SKM-1 (cell line): ENCODE results near the gene DNAH6.

Source experiments
- DNase-seq: peaks from one replicate; lab custom pipeline; 2025; ENCODE audit not compliant: unreplicated experiment; lab: John Stamatoyannopoulos, UW

DNAH6 gene

DNA sequence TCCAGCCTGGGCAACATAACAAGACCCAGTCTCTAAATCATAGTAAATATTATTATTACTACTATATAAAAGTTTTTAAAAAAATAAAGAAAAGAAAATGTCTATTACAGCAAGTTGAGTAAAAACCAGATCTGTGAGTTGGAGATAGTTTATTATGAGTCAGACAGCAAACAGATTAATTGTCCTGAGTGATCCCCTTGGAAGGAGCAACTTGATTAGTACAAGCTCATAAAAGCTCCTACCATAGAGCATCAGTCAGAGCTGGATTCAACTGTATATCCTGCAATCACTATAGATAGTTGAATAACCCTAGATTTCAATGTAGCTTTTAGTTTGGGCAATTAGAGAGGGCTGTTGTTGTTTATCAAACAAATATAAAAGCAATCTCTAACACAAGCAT lies 280.5 kb downstream of the DNAH6 start:
- no peak for DNase-seq

DNA sequence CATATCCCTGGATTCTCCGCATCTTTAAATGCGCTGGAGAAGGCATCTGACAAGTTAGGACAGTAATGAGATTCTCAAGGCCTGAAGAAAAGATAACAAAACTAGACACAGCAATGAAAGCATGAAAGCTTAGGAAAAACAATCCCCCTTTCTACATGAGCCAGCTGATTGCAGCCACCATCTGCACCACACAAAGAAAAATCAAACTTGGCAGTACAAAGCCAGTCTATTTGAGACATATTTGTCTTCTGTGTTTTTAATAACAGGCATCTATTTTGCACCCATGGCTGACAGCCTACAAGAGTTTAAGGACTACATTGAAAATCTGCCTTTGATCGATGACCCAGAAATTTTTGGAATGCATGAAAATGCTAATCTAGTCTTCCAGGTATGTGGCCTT lies 281.0 kb downstream of the DNAH6 start:
- DNase-seq, result no peak

DNA sequence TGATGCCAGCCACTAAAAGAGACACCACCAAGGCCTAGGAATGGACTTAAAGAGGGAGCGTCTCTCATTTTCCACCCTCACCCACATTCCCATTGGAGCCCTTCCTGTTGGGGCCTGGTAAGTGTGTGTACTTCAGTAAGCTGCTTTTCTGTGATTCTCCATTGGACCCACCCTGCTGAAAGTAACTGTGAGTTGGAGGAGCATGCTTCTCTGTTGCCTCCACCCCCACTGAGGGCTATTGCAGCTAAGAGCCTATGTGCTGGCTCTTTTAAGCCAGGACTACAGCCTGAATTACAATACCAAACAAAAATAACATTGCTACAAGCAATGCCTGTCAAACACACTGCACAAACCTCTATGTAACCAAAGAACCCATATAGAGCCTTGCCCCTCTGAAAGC lies 283.5 kb downstream of the DNAH6 start:
- no peak for DNase-seq

DNA sequence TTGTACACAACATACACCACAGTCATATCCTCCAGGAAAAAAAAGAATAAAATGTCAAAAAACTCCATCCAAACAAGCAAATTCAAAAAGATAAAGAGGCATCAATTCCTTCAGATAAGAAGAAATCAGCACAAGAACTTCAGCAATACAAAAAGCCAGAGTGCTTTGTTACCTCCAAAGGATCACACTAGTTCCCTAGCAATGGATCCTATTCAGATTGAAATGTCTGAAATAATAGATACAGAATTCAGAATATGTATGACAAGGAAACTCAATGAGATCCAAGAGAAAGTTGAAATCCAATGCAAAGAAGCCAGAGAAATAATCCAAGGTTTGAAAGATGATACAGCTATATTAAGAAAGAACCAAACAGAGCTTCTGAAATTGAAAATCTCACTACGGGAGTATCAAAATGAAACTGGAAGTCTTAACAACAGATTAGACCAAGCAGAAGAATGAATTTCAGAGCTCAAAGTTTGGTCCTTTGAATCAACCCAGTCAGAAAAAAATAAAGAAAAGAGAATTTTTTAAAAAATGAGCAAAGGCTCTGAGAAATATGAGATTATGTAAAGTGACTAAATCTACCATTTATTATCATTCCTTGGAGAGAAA lies 284.0 kb downstream of the DNAH6 start:
- no peak for DNase-seq

DNA sequence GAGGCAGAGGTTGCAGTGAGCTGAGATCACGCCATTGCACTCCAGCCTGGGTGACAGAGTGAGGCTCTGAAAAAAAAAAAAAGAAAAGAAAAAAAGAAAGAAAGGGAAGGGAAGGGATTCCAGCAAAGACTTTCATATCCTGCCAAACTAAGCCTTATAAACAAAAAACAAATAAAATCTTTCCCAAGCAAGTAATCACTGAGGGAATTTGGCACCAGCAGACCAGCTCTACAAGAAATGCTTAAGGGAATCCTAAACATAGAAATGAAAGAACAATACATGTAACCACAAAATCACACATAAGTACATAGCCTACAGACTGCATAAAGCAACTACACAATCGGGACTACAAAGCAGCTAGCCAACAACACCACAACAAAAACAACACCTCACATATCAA lies 285.5 kb downstream of the DNAH6 start:
- DNase-seq, result no peak

DNA sequence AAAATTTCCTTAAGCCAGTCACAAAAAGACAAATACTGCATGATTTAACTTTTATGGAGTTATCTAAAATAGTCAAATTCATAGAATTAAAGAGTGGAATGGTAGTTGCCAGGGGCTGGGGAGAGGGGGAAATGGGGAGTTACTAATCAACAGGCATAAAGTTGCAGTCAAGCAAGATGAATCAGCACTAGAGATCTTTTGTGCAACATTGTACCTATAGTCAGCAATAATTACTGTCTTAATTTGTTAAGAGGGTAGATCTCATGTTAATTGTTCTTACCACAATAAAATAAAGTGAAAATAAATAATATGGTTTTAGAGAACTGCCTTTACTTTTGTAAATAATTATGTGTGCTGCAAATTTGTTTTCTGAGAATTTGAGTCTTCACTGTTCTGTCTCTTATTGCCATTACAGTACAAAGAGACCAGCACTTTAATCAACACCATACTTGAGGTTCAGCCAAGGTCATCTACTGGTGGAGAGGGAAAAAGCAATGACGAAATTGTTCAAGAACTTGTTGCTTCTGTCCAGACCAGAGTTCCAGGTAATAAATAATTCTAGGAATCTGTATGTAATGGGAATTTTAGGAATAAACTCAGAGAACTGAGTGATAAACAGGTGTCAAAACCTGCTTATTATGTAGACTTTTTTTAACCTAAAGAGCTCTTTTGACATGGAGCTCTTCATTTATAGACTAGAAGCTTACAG lies 289.1 kb downstream of the DNAH6 start:
- DNase-seq, result no peak

DNA sequence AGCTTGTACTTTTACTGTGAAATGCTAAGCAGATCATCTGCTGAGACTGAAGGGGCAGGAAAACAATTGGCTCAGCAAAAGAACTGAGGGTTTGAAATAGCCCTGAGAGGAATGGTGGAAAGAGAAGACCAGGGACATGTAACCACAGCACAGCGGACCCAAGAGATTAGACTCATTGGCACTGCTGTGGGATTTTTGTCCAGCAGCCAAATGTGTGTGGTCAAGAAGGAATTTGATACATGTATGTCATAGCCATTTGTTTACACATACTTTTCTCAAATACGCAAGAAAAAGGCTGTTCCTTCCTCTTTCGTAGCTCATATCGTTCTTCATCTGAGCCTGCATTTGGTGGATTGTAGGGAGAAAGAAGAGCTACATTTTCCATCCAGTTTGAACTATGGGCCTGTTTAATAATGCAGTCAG lies 290.8 kb downstream of the DNAH6 start:
- no peak for DNase-seq

DNA sequence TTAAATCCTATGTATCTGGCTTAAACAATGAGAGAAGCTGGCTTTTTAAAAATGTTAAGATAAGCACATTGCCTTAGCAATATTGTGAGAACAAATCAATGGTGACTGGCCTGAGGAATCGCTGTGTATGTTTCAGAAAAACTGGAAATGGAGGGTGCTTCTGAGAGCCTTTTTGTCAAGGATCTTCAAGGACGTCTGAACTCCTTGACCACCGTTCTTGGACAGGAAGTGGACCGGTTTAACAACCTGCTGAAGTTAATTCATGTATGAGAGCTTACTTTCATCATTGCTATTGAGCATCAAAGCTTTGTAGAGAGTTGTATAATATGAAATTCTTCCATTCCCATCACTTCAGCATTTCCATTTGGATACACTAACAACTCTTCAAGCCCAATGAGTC lies 292.0 kb downstream of the DNAH6 start:
- DNase-seq, result no peak

DNA sequence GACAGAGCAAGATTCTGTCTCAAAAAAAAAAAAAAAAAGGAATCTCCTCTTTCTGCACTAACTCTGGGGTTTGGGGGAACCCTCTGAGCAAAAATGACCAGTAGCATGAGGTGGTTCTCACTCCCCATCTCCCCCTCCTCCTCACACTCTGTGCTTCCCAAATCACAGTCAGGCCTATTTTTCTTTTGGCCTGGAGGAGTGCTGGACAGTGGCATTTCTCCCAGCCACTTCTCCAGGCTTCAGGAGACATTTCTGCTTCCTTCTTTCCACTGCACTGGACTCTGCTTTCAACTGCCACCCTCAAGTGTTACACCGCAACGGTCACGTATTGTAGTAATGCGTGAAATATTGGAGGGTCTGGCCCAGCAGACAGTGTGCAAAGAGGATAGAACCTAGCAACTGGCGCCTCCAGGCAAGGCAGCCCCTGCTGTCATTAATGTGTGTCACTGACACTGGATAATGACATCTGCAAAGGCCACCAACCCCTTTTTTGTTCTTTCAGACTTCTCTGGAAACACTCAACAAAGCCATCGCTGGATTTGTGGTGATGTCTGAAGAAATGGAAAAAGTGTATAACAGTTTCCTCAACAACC lies 295.6 kb downstream of the DNAH6 start:
- no peak for DNase-seq

DNA sequence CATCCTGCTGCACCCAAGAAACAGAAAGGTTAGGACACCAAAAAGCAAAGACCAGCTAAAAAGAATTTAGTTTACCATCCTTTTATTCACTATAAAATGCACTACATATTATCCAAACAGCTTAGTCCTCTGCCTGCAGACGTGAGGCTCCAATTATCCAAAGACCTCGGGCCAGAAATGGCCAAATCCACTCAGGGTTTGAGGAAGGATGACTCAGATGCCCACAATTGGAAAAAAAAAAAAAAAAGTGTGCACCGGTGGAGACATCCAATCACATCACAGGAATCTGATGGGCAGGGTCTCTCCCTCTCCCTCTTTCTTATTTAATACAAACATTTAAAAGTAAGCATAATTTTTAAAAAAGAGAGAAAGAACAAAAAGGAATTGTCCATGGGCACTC lies 298.8 kb downstream of the DNAH6 start:
- DNase-seq, result no peak

DNA sequence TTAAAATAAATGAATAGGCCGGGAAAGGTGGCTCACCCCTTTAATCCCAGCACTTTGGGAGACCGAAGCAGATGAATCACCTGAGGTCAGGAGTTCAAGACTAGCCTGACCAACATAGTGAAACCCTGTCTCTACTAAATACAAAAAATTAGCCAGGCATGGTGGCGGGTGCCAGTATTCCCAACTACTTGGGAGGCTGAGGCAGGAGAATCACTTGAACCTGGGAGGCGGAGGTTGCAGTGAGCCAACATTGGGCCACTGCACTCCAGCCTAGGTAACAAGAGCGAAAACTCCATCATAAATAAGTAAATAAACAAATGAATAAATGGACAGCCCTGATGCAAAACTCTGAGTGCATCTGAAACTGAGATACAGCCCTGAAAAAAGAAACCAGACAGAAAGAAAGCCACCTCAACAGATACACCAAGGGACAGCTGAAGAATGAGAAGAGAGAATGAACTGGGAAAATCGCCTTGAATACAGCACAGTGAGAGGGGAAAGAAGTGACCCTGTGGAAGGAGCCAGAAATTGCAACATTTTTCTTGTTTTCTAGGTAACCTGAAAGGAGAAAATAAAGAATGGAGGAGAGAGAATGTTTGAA lies 300.2 kb downstream of the DNAH6 start:
- DNase-seq, result no peak

DNA sequence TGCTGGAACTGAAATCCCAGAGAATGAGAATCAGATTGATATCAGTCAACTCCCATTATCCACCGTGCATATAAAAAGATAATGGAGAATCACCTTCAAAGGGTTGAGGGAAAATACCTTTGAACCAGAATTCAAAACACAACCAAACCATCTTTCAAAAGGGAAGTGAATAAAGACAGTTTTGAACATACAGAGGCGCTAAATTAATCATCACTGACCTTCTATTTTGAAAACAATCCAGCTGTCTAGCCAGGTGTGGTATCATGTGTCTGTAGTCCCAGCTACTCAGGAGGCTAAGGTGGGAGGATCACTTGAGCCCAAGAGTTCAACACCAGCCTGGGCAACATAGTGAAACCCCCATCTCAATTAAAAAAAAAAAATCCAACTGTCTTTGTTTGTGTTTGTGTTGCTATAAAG lies 300.9 kb downstream of the DNAH6 start:
- no peak for DNase-seq

DNA sequence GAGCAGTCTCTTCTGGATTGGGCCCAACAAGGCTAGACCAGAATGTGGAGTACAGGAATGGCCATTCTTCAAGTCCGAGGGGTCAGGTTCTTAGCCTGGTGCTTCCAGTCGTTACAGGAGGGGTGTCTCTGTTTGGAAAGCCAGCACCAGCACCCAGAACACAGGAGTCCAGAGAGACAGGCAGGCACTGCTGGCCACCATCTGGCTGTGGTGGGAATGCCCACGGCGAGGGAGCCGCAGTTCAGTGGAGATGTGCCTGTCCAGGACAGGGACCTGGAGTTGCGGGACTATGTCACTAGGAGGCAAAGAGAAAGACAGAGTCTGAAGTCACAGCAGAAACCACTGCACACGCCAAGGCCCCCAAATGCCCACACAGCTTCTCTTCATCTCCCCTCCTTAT lies 305.5 kb downstream of the DNAH6 start:
- DNase-seq, result no peak

DNA sequence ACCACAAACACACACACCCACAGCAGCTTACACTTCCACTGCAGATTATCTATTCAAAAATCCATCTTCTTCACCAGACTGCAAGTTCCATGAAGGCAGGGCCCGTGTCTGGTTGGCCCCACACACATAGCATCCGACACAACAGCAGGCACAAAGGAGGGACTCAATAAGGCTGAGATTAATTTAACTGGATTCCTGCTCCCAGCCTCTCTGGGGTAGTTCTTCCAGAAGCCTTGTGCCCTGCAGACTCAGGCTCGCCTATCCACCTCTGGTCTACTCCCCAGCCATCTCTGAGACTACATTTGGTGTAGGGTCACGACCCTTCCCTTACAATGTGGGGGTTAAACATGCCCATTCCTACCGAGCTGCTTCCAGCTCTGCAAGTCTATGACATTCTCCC lies 306.9 kb downstream of the DNAH6 start:
- DNase-seq, result no peak

DNA sequence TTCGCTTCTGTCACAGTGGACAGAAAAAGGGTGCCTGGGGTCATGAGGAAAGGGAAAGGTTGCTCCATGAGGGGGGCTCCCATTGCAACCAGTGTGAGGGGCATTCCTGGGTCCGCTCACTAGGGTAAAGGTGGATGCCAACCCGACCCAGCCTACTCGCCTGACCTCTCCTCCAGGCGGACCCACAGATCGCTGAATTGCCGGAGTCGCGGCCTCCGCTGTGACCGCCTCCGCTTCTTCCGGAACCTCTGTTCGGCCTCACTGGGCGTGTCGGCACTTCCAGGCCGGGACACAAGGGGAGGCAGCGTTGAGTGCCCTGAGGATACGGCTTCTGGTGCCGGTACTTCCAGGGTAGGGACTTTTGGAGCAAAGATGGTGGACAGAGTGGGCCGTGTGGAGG lies 307.5 kb downstream of the DNAH6 start:
- DNase-seq, result no peak

DNA sequence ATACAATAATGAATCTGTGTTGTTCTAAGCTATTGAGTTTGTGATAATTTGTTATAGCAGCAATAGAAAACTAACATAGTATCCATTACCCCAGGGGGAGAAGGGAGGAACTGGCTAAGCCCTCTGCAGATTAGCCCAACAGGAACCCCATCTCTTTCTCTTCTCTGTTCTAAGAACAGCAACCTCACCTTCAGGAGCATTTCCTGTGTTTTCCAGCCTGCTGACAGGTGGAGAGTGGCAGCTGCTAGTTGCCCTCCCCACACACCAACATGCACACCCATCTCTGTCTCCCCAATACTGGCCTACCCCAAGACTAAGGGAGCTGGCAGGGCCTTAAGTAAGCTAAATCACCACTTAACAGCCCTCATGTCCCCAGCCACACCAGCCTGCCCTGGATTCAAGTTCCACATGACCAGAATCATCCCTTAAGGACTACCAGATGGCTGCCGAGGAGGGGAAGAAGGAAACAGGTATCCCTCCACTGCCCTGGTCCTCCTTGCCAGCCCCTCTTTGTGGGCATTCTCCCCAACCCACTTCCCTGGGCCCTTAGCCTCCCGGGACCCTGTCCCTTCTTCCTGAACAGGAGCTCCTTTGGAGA lies 311.8 kb downstream of the DNAH6 start:
- DNase-seq, result no peak

DNA sequence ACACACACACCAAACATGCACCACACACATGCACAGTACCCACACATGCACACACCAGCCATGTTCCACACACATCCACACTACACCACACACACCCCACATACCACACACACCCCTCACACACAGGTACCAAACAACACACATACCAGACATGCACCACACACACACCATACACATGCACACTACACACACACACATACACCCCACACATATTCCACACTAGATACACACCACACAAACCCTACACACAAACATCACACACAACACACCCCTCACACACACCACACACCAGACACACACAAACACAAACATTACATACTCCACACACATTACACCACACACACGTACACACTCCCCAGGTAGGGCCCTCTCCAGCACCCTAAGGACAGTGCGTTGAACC lies 313.4 kb downstream of the DNAH6 start:
- no peak for DNase-seq

DNA sequence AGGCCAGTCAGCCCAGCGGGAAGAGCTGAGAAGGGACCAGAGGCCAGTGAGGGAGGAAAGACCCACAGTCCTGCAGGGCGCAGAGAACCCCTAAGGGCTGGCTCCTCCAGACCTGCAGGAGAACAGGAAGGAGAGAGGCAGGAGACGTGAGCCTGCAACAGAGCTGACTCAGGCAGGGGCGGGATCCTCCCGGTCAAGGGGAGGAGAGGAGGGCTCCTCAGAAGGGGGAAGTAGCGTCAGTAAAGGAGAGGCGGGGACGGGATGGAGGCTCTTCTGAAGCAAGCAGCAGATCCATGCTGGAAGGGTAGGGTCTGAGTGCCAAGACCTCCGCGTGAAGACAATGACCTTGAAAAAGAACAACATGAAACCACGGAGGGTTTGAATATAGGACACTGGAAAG lies 313.8 kb downstream of the DNAH6 start:
- peak; percentile 92 for DNase-seq

DNA sequence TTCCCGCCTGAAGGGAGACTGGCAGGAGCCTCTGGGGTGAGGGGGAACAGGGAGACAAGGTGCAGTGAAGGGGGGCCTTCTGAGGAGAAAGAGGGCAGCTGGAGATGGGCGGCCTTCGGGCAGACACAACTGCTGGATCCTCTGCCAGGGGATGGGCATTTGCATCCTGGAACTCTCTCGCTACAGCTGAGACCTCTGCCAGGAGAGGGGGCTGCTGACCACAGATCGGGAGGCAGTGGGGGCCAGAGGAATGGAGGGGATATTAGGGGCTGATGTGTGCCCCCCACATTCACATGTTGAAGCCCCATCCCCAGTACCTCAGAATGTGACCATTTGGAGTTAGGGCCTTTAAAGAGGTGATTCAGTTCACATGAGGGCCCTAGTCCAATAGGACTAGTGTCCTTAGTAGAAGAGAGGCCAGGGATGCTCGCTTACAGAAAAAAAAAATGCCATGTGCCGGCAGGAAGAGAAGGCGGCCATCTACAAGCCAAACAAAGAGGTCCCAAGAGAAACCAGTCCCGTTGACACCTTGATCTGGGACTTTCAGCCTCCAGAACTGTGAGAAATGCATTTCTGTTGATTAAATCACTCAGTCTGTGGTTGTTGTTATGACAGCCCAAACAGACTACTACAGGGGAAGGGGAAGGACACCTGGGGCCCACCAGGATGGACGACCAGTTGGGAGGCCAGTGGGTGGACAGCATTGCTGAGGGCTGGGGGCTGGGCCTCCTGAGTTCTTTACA lies 314.6 kb downstream of the DNAH6 start:
- no peak for DNase-seq

DNA sequence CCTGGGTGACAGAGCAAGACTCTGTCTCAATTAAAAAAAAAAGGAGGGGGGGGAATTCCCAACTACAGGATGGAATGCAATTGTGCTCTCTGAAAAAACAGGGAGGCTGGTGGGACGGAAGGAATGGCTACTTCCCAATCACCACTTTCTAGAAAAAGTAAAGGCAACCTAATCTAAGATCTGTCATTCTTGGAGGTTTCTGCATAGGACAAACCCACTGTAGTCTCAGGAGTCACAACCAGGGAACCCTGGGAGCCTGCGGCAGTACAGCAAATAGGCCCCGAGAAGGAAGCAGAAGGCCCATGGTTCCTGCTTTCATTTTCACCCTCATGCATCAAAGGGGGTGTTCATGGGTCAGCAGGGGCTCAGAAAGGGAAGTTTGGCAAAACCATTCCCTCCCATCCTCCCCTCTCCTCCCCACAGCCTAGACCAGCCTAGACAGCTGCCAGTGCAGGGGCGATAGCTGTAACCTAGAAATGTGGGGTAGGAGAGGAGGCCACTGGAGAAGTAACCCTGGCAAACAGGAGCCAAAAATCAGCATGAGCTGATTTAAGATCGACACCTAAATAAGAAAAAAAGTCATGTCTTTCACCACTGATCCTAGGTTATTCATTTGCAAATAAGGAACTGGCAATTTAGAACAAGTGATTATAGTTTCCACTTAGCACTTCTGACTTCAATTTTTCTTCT lies 316.6 kb downstream of the DNAH6 start:
- peak; percentile 91 for DNase-seq
